Rectal smooth muscle tissue (tissue), 1 donor: Measurements from ENCODE around the gene PRPF6.
"Not testable (repeated sequence)": the region's sequence is repeated elsewhere in the genome, so short reads cannot be mapped to it uniquely, and the experiment has no call there.

ENCODE experiments used
- H3K27ac ChIP-seq: one replicate; pipeline ENCODE4 v1.7.0; 2013; ENCODE audit warnings: low read depth, low read length, inconsistent platforms
- H3K27me3 ChIP-seq: one replicate; pipeline ENCODE4 v1.7.0; 2013; ENCODE audit warnings: low read length; ENCODE audit not compliant: control insufficient read depth, insufficient read depth
- H3K36me3 ChIP-seq: one replicate; pipeline ENCODE4 v1.7.0; 2013; ENCODE audit warnings: low read length; ENCODE audit not compliant: control insufficient read depth, insufficient read depth
- H3K4me1 ChIP-seq: one replicate; pipeline ENCODE4 v1.7.0; 2013; ENCODE audit warnings: low read length; ENCODE audit not compliant: control insufficient read depth, insufficient read depth
- H3K4me3 ChIP-seq: one replicate; pipeline ENCODE4 v1.7.0; 2013; ENCODE audit warnings: low read length
- H3K9ac ChIP-seq: one replicate; pipeline ENCODE4 v1.7.0; 2013; ENCODE audit warnings: low read length

PRPF6 gene

GRCh38 chr20:63958964-63959698, 21.8 kb upstream of the PRPF6 start:
- no peak overlapping the region for H3K4me3 ChIP-seq
- H3K27ac ChIP-seq: no peak overlapping the region
- H3K36me3 ChIP-seq: no peaks in the 10 kb centered on the region
- no peak overlapping the region for H3K9ac ChIP-seq
- no peaks in the 10 kb centered on the region for H3K27me3 ChIP-seq
- H3K4me1 ChIP-seq: peaks cover 11% of the 10 kb centered on the region

GRCh38 chr20:63959699-63960075, 21.2 kb upstream of the PRPF6 start:
- Histone ChIP-seq H3K27ac (no peak overlapping the region), H3K27me3 (no peaks in the 10 kb centered on the region), H3K9ac (no peak overlapping the region), H3K36me3 (no peaks in the 10 kb centered on the region), H3K4me1 (peaks cover 5% of the 10 kb centered on the region), H3K4me3 (no peak overlapping the region)

- not testable (repeated sequence) for H3K9ac ChIP-seq, H3K4me1 ChIP-seq, H3K36me3 ChIP-seq, H3K27me3 ChIP-seq, H3K27ac ChIP-seq, H3K4me3 ChIP-seq
Observed at GRCh38 chr20:63960654-63961621, 20.0 kb upstream of the PRPF6 start.

- Histone ChIP-seq H3K36me3 (no peaks in the 10 kb centered on the region), H3K27ac (no peak overlapping the region), H3K27me3 (no peaks in the 10 kb centered on the region), H3K9ac (no peak overlapping the region), H3K4me3 (no peak overlapping the region), H3K4me1 (peaks cover 2% of the 10 kb centered on the region)
Observed at GRCh38 chr20:63961664-63962425, 19.1 kb upstream of the PRPF6 start.

- Histone ChIP-seq H3K27me3 (no peaks in the 10 kb centered on the region), H3K4me1 (no peaks in the 10 kb centered on the region), H3K36me3 (no peaks in the 10 kb centered on the region), H3K9ac (no peak overlapping the region), H3K4me3 (no peak overlapping the region), H3K27ac (no peak overlapping the region)
Observed at GRCh38 chr20:63962426-63963347, 18.2 kb upstream of the PRPF6 start.

GRCh38 chr20:63963348-63963741, 17.6 kb upstream of the PRPF6 start:
- no peak overlapping the region for H3K27ac ChIP-seq
- H3K4me1 ChIP-seq: no peaks in the 10 kb centered on the region
- no peaks in the 10 kb centered on the region for H3K27me3 ChIP-seq
- no peak overlapping the region for H3K9ac ChIP-seq
- H3K4me3 ChIP-seq: no peak overlapping the region
- H3K36me3 ChIP-seq: no peaks in the 10 kb centered on the region

- Histone ChIP-seq H3K9ac (no peak overlapping the region), H3K27me3 (no peaks in the 10 kb centered on the region), H3K4me1 (peaks cover 2% of the 10 kb centered on the region), H3K4me3 (no peak overlapping the region), H3K36me3 (no peaks in the 10 kb centered on the region), H3K27ac (no peak overlapping the region)
Observed at GRCh38 chr20:63963784-63964301, 17.1 kb upstream of the PRPF6 start.

- peaks cover 4% of the 10 kb centered on the region for H3K4me1 ChIP-seq
- H3K27ac ChIP-seq: no peak overlapping the region
- no peaks in the 10 kb centered on the region for H3K27me3 ChIP-seq
- H3K9ac ChIP-seq: no peak overlapping the region
- no peak overlapping the region for H3K4me3 ChIP-seq
- no peaks in the 10 kb centered on the region for H3K36me3 ChIP-seq
Observed at GRCh38 chr20:63964412-63964811, 16.5 kb upstream of the PRPF6 start.

- Histone ChIP-seq H3K36me3 (no peaks in the 10 kb centered on the region), H3K9ac (no peak overlapping the region)
Observed at GRCh38 chr20:63966172-63966943, 14.6 kb upstream of the PRPF6 start.

GRCh38 chr20:63966944-63967322, 14.0 kb upstream of the PRPF6 start:
- no peaks in the 10 kb centered on the region for H3K27me3 ChIP-seq
- H3K4me1 ChIP-seq: peaks cover 6% of the 10 kb centered on the region
- H3K36me3 ChIP-seq: no peaks in the 10 kb centered on the region
- H3K9ac ChIP-seq: no peak overlapping the region
- no peak overlapping the region for H3K27ac ChIP-seq
- H3K4me3 ChIP-seq: no peak overlapping the region

More at GRCh38 chr20:63966172-63966943, 14.6 kb upstream of the PRPF6 start:
- H3K27ac ChIP-seq: no peak overlapping the region
- H3K27me3 ChIP-seq: no peaks in the 10 kb centered on the region
- no peak overlapping the region for H3K4me3 ChIP-seq
- H3K4me1 ChIP-seq: peaks cover 6% of the 10 kb centered on the region
